ENCODE data around the gene ITGB4.

ITGB4 gene

GRCh38 chr17:75784473-75785015 lies 63.3 kb downstream of the ITGB4 start, which contains the start of gene UNK:
TSS of gene UNK (plus strand) at chr17:75784806. CDS start at chr17:75784881, 75 bp downstream.
- Histone ChIP-seq H3K9me3 (no peaks in the 10 kb centered on the region), H3K4me1 (peaks cover 9% of the 10 kb centered on the region)

GRCh38 chr17:75785016-75785890 lies 64.0 kb downstream of the ITGB4 start:
- no peak for TF ChIP-seq CTCF (IDR thresholded peaks at IDR 0.05; ENCODE audit: low read depth, low read length)
- H3K27me3 ChIP-seq: no peaks in the 10 kb centered on the region
- H3K9me3 ChIP-seq: no peaks in the 10 kb centered on the region
- peak overlapping the region; percentile 79 for H3K4me3 ChIP-seq (ENCODE audit: low read depth, low read length)
- peak; percentile 89 for DNase-seq
- H3K4me1 ChIP-seq: peaks cover 9% of the 10 kb centered on the region
- peaks cover 16% of the 10 kb centered on the region for H3K36me3 ChIP-seq

More at GRCh38 chr17:75784473-75785015, 63.3 kb downstream of the ITGB4 start, which contains the start of gene UNK:
- TF ChIP-seq CTCF (IDR thresholded peaks at IDR 0.05; ENCODE audit: low read depth, low read length): no peak
- Histone ChIP-seq H3K36me3 (peaks cover 16% of the 10 kb centered on the region), H3K27me3 (no peaks in the 10 kb centered on the region), H3K4me3 (ENCODE audit: low read depth, low read length) (peak within 1 kb of the TSS; percentile 79)
- peak; percentile 98 for DNase-seq

GRCh38 chr17:75791254-75791653 lies 70.0 kb downstream of the ITGB4 start:
- no peaks in the 10 kb centered on the region for H3K27me3 ChIP-seq
- TF ChIP-seq CTCF (IDR thresholded peaks at IDR 0.05; ENCODE audit: low read depth, low read length): no peak
- peaks cover 47% of the 10 kb centered on the region for H3K36me3 ChIP-seq
- H3K4me3 ChIP-seq (ENCODE audit: low read depth, low read length): no peak overlapping the region
- no peaks in the 10 kb centered on the region for H3K4me1 ChIP-seq
- no peak for DNase-seq
- no peaks in the 10 kb centered on the region for H3K9me3 ChIP-seq

DNA sequence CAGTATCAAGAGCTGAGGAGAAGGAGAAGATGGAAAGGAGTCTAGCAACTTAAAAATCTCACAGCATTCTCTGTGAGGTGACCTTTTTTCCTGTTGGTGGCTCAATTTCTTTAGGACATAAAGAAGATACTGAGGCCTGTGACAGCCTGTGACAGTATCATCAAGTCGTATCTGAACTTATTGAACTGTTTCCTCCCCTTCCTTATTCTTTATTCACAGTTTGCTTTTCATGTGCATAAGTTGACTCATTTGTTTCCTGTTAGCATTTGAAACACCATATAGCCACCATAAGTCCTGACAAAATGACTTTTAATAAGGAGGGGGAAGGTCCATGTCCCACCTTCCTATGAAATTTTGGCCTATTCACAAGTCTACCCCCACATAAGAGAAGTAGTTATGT lies 72.2 kb downstream of the ITGB4 start:
- H3K27me3 ChIP-seq: no peaks in the 10 kb centered on the region
- DNase-seq: no peak
- peaks cover 63% of the 10 kb centered on the region for H3K36me3 ChIP-seq
- no peak for TF ChIP-seq CTCF (IDR thresholded peaks at IDR 0.05; ENCODE audit: low read depth, low read length)
- H3K4me3 ChIP-seq (ENCODE audit: low read depth, low read length): no peak overlapping the region
- H3K9me3 ChIP-seq: no peaks in the 10 kb centered on the region
- H3K4me1 ChIP-seq: no peaks in the 10 kb centered on the region

- Histone ChIP-seq H3K36me3 (peaks cover 79% of the 10 kb centered on the region), H3K4me3 (ENCODE audit: low read depth, low read length) (no peak overlapping the region), H3K27me3 (no peaks in the 10 kb centered on the region), H3K9me3 (no peaks in the 10 kb centered on the region), H3K4me1 (no peaks in the 10 kb centered on the region)
- no peak for DNase-seq
- no peak for TF ChIP-seq CTCF (IDR thresholded peaks at IDR 0.05; ENCODE audit: low read depth, low read length)
Measured at GRCh38 chr17:75795820-75796607, 74.8 kb downstream of the ITGB4 start.
